Measurements from ENCODE around the gene PIK3R6. TPM values are rescaled to one million over a fixed set of nuclear protein-coding genes. Genes with fewer than 3 reads are reported as not detected.

Gene PIK3R6
- polyA plus RNA-seq, 1 of the 3 experiments (the other 2 are of a cell fraction), result 0.03 TPM

DNA sequence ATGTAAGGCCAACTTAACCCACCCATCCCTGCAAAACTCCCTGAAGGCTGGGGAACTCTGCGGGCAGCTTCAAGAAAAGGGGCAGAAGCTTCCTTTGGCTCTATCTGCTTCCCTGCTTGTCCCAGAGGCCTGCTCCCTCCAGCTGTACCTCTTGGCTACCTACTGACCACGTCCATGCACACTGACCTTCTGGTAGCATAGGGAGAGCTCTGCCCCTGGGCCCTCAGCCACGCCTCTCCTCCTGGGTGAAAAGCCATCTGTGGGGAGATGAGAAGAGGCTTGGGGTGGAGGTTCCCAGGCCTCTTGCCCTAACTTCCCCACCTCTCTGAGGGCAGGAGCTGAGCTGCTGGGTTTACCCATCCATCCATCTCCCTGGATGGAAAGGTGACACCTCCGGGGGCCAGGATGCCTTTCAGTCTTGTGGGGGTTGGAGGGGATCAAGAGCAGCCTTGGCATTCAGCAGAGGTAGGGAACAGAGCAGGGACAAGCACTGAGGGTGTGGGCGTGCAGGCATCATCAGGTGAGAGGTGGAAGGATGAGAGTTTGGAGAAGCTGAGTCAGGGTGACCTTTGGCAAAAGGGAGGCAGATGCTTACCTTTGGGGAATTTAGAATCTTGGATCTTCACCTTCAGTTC is 45.0 kb downstream of the PIK3R6 start:
- Histone ChIP-seq H4K20me1 (ENCODE audit: insufficient read depth) (no peaks in the 10 kb centered on the region), H3K79me2 (ENCODE audit: insufficient read depth) (no peaks in the 10 kb centered on the region), H3K4me2 (no peak overlapping the region), H3K4me1 (ENCODE audit: control insufficient read depth in 1 of 2, insufficient read depth in 2 of 2, low read depth in 1 of 2, low read length in 1 of 2) (no peaks in the 10 kb centered on the region), H2AFZ (ENCODE audit: low read depth) (no peak overlapping the region), H3K27ac (ENCODE audit: low read depth in 2 of 2, low read length in 1 of 2) (no peak overlapping the region), H3K9ac (no peak overlapping the region), H3F3A (replicated peaks; ENCODE audit: insufficient read depth) (no peaks in the 10 kb centered on the region), H3K36me3 (replicated peaks in 1 of 2; ENCODE audit: control insufficient read depth in 1 of 2, insufficient read depth in 2 of 2, low read length in 1 of 2) (no peaks in the 10 kb centered on the region), H3K4me3 (ENCODE audit: low read depth in 2 of 2, low read length in 1 of 2) (no peak overlapping the region), H3K9me3 (peaks cover 8% of the 10 kb centered on the region; the same call in 1 of the 2 replicates), H3K9me2 (no peaks in the 10 kb centered on the region), H3K27me3 (ENCODE audit: insufficient read depth) (peaks cover 31% of the 10 kb centered on the region; the same call in 1 of the 2 replicates)
- 16% methylated on average over 4 of the region's 5 CpGs for WGBS (ENCODE audit: low lambda C conversion rate)
- POLR2A ChIA-PET, result no interaction called here
- TF ChIP-seq MXI1 (IDR thresholded peaks at IDR 0.05; ENCODE audit: low read depth, low read length) (no peak), GABPA (IDR thresholded peaks at IDR 0.05; ENCODE audit: low read depth) (no peak), RAD21 (IDR thresholded peaks at IDR 0.05; ENCODE audit: low read length) (no peak), GATA2 (CRISPR knock-in tag; IDR thresholded peaks at IDR 0.05) (no peak), NRF1 (IDR thresholded peaks at IDR 0.05; ENCODE audit: low read depth, low read length) (no peak), YY1 (IDR thresholded peaks at IDR 0.05; ENCODE audit: low read depth) (no peak), EZH2phosphoT487 (IDR thresholded peaks at IDR 0.05; ENCODE audit: borderline replicate concordance, low read depth) (no peak), SMC3 (IDR thresholded peaks at IDR 0.05; ENCODE audit: low read depth, low read length) (no peak), TCF12 (IDR thresholded peaks at IDR 0.05) (no peak), MEF2A (IDR thresholded peaks at IDR 0.05; ENCODE audit: borderline replicate concordance, low read depth) (no peak), RXRA (IDR thresholded peaks at IDR 0.05; ENCODE audit: borderline replicate concordance, low read depth) (no peak), NFIC (IDR thresholded peaks at IDR 0.05; ENCODE audit: borderline replicate concordance) (no peak), ELF1 (IDR thresholded peaks at IDR 0.05) (no peak), JUND (IDR thresholded peaks at IDR 0.05) (no peak), CHD2 (IDR thresholded peaks at IDR 0.05; ENCODE audit: low read length, partially characterized antibody) (no peak)
- TF ChIP-seq, protein P1, sequence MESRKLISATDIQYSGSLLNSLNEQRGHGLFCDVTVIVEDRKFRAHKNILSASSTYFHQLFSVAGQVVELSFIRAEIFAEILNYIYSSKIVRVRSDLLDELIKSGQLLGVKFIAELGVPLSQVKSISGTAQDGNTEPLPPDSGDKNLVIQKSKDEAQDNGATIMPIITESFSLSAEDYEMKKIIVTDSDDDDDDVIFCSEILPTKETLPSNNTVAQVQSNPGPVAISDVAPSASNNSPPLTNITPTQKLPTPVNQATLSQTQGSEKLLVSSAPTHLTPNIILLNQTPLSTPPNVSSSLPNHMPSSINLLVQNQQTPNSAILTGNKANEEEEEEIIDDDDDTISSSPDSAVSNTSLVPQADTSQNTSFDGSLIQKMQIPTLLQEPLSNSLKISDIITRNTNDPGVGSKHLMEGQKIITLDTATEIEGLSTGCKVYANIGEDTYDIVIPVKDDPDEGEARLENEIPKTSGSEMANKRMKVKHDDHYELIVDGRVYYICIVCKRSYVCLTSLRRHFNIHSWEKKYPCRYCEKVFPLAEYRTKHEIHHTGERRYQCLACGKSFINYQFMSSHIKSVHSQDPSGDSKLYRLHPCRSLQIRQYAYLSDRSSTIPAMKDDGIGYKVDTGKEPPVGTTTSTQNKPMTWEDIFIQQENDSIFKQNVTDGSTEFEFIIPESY (IDR thresholded peaks at IDR 0.05; ENCODE audit: borderline replicate concordance, low read depth), result no peak
- TF ChIP-seq, protein P2, sequence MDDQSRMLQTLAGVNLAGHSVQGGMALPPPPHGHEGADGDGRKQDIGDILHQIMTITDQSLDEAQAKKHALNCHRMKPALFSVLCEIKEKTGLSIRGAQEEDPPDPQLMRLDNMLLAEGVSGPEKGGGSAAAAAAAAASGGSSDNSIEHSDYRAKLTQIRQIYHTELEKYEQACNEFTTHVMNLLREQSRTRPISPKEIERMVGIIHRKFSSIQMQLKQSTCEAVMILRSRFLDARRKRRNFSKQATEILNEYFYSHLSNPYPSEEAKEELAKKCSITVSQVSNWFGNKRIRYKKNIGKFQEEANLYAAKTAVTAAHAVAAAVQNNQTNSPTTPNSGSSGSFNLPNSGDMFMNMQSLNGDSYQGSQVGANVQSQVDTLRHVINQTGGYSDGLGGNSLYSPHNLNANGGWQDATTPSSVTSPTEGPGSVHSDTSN (IDR thresholded peaks at IDR 0.05), result no peak
- TF ChIP-seq, protein P3, sequence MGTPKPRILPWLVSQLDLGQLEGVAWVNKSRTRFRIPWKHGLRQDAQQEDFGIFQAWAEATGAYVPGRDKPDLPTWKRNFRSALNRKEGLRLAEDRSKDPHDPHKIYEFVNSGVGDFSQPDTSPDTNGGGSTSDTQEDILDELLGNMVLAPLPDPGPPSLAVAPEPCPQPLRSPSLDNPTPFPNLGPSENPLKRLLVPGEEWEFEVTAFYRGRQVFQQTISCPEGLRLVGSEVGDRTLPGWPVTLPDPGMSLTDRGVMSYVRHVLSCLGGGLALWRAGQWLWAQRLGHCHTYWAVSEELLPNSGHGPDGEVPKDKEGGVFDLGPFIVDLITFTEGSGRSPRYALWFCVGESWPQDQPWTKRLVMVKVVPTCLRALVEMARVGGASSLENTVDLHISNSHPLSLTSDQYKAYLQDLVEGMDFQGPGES (IDR thresholded peaks at IDR 0.05; ENCODE audit: low read depth, low read length), result no peak
- TF ChIP-seq, protein P4, sequence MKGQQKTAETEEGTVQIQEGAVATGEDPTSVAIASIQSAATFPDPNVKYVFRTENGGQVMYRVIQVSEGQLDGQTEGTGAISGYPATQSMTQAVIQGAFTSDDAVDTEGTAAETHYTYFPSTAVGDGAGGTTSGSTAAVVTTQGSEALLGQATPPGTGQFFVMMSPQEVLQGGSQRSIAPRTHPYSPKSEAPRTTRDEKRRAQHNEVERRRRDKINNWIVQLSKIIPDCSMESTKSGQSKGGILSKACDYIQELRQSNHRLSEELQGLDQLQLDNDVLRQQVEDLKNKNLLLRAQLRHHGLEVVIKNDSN (IDR thresholded peaks at IDR 0.05; ENCODE audit: borderline replicate concordance, low read depth), result no peak
- TF ChIP-seq, protein P5, sequence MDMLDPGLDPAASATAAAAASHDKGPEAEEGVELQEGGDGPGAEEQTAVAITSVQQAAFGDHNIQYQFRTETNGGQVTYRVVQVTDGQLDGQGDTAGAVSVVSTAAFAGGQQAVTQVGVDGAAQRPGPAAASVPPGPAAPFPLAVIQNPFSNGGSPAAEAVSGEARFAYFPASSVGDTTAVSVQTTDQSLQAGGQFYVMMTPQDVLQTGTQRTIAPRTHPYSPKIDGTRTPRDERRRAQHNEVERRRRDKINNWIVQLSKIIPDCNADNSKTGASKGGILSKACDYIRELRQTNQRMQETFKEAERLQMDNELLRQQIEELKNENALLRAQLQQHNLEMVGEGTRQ (IDR thresholded peaks at IDR 0.05; ENCODE audit: borderline replicate concordance, low read depth, low read length), result no peak
- CTCF ChIA-PET, result no interaction called here
- no peak for DNase-seq
